HG02571 (cell line): ENCODE data around the gene LRRC26.
"Not testable (repeated sequence)": the region's sequence is repeated elsewhere in the genome, so short reads cannot be mapped to it uniquely, and the experiment has no call there.

Experiments used
- ATAC-seq: cut with Tn5 transposase; IDR thresholded peaks from one replicate; pipeline ENCODE4 v1.9.1; 2021; ENCODE audit warnings: mild to moderate bottlenecking, moderate library complexity; ENCODE audit not compliant: unreplicated experiment

The LRRC26 gene

DNA sequence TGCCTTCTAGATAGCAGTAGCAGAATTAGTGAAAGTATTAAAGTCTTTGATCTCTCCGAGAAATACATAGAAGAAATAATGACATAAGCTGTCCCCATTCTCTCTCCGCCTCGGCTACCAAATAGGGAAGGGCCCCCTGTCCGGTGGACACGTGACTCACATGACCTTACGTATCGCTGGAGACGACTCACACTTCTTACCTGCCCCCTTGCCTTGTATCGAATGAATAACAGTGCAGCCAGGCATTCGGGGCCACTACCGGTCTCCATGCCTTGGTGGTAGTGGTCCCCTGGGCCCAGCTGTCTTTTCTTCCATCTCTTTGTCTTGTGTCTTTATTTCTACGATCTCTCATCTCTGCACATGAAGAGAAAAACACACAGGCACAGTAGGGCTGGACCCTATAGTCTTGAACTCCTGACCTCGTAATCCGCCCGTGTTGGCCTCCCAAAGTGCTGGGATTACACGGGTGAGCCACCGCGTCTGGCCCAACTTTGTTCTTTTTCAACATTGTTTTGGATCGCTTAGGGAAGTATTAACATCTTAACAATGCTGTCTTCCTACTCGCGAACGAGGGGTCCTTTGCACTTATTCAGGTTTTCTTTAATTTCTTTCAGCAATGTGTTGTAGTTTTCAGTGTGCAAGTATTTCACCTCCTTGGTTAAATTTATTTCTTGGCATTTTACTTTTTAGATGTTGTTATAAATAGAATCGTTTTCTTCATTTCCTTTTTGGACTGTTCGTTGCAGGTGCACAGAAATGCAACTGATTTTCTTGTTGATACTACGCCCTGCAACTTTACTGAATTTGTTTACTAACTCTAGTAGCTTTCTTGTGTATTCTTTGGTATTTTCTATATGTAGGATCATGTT lies 47.7 kb downstream of the LRRC26 start:
- not testable (repeated sequence) for ATAC-seq
